Pons (tissue), 1 donor: Measurements from ENCODE around the gene CERS1.
A peak's percentile ranks its signal among the peaks of the same experiment; 100 is the strongest.
"Not testable (repeated sequence)": the region's sequence is repeated elsewhere in the genome, so short reads cannot be mapped to it uniquely, and the experiment has no call there.

Source experiments
- DNase-seq: peaks from one replicate; pipeline ENCODE4 v3.0.0-alpha.2; 2016; ENCODE audit warnings: low spot score

The CERS1 gene

GRCh38 chr19:18919086-18919899 is 23.3 kb upstream of the CERS1 start, which contains the start of the genes COPE and DDX49:
TSS of gene COPE (minus strand) at chr19:18919387. CDS start at chr19:18919348, 39 bp downstream.
TSS of gene DDX49 (plus strand) at chr19:18919715. CDS start at chr19:18919742, 27 bp downstream.
- DNase-seq = peak; percentile 100

DNA sequence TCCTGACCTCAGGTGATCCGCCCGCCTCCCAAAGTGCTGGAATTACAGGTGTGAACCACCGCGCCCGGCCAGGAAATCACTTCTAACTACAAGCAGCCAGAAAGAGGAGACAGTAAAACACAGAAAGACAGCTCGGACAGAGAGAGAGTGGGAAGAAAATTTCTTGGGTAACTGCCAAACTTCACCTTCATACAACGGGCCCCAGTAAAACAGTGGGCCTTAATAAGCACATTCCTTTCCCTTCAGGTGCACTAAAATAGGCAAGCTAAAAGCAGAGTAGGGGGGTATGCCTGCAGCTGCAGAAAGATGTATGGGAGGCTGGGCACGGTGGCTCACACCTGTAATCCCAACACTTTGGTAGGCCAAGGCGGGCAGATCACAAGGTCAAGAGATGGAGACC is 21.6 kb upstream of the CERS1 start:
- not testable (repeated sequence) for DNase-seq

DNA sequence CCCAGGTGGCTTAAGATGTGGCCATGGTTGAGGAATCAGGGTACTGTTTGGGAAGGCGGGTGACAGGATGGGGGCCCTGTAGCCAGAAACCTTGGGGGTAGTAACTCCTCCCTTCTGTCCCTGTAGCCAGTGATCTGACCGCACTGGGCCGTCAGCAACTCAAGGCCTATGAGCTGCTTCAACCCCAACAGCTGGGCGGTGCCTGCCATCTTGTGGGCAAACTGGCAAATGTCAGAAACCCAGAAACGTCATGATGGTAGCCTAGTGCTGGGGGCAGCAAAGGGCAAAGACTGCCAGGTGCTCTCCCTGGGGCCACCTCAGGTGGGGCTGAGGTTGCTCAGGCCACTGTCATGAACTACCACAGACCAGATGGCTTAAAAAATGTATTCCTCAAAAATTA is 19.7 kb upstream of the CERS1 start:
- DNase-seq = peak; percentile 86

DNA sequence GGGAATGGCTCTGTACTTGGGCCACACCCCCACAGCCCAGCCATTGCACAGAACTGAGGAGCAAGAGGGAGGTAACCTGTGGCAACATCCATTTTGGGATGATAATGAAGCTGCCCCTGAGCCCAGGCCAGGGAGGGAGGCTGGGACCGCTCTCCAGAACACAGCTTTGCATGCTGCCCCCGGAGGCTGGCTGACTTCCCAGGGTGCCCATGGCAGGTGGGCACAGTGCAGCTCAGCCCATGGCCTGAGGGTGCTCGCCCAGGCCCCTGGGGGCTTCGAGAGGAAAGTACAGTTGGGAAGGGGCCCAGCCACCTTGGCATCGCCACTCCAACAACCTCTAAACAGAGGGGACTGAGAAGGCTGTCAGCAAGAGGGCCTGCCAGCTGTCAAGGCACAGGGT is 17.5 kb upstream of the CERS1 start:
- no peak for DNase-seq

DNA sequence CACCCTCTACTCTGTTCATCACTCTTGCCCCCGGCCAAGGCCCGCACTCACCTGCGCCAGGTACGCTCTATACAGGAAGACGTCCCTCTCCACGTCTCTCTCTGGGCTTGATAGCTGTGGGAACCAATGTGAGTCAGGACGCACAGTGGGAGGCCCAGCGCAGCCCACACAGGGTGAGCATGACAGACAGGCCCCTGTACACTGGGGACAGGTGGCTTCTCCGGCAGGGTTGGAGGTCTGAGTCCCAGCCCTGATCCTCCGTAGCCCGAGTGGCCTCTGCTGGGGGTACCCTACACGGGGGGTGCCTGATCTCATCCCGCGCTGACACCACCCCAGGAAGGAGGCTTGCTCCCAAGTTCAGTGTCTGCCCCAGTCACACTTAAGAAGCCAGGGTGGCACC is 17.0 kb upstream of the CERS1 start:
- no peak for DNase-seq

GRCh38 chr19:18910801-18911436 is 15.0 kb upstream of the CERS1 start:
- no peak for DNase-seq

- DNase-seq = no peak
Observed at GRCh38 chr19:18910010-18910409, 14.1 kb upstream of the CERS1 start.

DNA sequence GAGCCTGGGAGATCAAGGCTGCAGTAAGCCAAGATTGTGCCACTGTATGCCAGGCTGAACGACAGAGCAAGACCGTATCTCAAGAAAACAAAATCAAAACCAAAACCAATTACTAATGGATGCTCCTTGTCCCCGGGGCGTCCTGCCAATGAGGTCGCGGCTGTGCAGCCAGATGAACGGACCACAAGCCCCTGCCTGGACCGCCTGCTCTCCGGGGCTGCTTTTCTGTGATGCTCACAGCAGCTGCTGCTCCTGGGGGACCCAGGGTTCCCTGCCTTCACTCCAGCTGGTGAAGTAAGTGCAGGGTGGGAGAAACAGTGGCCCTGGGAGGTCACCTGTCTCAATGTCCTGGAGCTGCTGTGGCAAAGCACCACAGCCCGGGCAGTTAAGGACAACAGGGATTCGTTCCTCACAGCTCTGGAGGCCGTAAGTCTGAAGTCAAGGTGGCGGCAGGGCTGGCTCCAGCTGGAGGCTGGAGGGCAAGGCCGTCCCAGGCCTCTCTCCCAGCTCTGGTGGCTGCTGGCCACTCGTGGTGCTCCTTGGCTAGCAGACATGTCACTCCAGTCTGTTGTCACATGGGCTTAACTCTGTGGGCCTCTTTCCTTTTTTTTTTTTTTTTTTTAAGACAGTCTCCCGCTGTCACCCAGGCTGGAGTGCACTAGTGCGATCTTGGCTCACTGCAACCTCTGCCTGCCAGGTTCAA is 13.1 kb upstream of the CERS1 start:
- peak; percentile 55 for DNase-seq

DNA sequence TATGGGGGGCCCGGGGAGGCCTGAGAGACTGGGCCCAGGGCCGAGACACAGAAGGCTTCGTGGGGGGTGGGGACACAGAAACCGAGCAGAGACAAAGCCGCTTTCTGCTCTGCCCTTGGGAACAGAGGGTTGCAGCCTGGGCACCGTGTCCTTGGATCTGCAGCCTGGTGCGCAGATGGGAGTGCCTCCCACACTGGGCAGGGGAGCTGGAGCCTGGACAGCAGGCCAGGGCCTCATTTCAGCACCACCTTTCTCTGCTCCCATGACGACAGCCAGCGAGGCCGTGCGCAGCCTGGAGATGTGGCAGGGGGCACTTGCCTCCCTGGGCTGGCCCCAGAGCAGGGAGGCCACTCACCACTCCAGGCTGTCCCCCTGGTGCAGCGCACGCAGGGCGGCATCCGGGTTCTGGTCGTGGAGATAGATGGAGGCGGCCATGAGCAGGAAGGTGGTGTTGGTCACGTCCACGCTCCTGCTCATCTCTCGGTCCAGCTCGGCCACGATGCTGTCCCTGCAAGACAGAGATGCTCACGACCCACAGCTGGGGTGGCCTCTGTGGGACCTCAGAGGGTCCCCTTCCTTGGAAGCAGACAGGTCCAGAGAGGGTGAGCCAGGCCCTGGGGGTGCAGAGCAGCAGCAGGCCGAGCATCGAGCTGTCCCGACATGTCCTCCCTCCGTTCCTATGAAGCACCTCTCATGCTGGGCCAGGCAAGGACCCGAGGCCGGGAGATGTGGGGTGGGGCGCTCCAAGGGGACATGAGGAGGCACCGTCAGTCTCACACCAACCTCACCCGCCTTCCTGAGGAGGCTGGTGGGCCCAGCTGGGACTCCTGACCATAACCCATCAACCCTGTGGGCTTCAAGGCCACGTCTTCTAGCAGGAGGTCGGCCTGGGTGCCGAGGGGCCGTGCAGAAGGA is 10.9 kb upstream of the CERS1 start:
- peak; percentile 90 for DNase-seq

- no peak for DNase-seq
Observed at GRCh38 chr19:18905513-18906236, 9.7 kb upstream of the CERS1 start.

DNA sequence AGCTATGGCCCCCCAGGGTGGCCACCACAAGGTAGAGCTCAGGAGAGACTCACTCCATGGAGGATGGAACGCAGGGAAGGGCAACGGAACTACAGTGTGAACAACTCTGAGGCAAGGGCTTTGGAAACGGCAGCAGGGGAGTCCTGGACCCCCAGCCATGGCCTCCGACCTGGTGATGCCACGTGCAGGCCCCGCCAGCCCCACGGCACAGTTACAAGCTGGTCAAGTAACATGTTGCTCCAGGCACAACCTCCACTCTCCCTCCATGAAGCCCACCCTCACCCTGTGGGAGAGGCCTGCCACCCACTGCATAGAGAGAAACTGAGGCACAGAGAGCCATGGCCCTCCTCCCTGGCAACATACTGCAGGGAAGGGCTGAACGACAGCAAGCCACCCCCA is 9.1 kb upstream of the CERS1 start:
- no peak for DNase-seq

DNA sequence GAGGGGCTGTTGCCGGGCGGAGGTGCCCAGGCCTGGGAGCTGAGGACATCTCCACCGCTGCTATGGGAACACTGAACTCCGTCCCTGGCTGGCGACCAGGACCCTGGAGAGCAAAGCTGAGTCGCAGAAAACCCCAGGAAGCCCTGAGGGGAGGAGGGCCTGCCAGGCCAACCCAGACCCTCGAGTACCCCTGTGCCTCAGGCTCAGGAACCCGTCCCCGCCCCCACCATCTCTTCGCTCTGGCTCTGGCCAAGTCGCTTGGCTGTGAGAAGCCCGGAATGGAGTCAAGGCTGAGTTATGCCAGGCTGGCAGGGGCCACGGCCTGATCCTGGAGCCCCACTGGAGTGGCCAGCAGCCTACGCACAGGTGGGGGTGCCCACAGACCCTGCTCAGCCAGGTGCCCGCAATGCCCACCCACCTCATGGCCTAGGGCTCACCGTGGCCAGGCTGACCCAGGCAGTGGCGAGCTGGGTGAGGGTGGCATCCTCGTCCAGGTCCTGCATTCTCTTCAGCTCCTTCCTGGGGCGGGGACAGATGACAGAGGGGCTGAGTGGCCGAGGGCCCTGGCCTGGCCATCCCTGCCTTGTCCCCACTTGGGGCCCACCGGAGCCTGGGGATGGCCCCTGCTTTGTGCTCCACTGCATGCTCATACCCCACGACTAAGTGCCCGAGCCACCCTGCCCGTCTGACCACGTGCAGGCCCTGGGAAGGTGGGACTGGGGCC is 8.5 kb upstream of the CERS1 start:
- DNase-seq = peak; percentile 47

DNA sequence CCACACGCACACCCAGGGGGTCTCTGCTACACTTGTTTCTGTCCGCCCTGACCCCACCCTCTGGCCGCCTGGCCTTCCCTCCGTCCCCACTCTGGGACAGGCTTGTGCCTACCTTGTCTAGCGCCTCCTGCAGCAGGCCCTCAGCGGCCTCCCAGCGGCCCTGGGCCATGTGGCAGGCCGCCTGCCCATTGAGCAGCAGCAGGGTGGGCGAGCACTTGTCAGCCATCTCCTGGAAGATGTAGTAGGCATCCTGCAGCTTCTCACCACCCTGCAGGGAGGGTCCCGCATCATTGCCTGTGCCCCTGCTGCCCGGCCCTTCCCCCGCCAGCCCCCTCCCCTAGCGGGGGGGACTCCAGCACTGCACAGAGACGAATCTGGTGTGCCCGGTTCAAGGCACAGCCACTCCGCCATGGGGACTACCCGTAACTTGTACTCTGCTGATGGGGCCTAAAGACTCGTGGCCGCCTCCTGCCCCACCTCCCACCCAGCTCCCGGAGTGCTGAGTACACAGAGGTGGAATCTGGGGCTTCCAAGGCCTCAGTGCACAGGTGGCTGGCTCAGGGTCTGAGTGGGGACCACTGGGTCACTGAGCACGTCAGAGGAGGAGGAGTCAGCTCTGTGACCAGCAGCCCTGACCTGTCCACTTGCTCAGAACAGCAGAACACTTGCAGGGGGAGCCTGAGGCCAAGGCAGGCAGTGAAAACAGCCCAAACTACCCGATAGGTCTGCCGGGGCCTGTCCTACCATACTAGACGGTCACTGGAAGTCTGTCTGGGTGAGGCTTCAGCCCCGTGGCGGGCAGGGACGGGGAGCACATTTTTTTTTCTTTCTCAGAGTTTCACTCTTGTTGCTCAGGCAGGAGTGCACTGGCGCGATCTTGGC is 7.4 kb upstream of the CERS1 start:
- DNase-seq = no peak

GRCh38 chr19:18902519-18902918 is 6.6 kb upstream of the CERS1 start:
- DNase-seq = not testable (repeated sequence)

- DNase-seq = no peak
Observed at GRCh38 chr19:18901491-18901890, 5.5 kb upstream of the CERS1 start.

- no peak for DNase-seq
Observed at GRCh38 chr19:18900700-18901481, 4.9 kb upstream of the CERS1 start.

DNA sequence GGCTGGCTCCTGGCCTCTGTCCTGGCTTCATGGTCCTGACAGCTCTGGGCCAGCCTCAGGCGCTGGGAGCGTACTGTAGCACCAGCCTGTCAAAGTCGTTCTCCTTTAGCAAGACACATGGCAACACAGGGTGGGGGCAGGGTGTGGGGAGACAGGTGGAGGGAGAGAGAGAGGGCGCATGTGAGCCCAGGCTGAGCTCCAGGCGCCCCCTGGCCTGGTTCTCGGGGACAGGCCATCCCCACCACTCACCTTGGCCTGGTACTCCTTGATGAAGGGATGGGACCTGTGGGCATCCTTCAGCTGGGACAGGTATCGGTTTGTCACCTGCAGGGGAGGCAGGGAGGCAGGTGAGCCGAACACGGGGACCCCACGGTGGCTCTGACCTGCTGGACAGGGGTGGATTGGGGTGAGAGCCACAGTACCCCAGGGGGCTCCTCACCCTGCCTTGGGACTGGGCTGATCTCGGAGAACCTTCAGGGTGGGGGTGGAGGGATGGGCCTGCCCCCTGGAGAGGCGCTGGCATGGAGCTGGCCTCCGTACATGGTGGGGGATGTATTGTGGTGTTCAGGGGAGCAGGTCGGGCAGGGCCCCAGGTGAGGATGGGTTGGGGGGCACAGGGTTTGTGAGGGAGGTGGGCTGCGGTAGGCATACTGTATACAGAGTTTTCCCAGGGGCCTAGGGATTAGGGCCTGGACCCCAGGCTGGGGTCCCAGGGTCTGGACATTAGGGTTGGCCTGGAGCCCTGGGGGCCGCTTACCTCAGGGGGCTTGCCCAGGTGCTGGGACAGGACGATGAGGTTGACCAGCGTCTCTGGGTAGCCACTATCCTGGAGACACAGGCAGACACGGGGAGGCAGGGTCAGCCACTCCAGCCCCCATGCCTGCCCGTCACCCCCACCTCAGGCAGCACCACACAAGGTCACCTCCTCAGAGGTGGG is 3.9 kb upstream of the CERS1 start:
- no peak for DNase-seq
